ENCODE results near the gene LAYN.
A peak's percentile ranks its signal among the peaks of the same experiment; 100 is the strongest.

The LAYN gene

GRCh38 chr11:111531687-111532364 lies 8.7 kb upstream of the LAYN start:
- DNase-seq = peak; percentile 84

DNA sequence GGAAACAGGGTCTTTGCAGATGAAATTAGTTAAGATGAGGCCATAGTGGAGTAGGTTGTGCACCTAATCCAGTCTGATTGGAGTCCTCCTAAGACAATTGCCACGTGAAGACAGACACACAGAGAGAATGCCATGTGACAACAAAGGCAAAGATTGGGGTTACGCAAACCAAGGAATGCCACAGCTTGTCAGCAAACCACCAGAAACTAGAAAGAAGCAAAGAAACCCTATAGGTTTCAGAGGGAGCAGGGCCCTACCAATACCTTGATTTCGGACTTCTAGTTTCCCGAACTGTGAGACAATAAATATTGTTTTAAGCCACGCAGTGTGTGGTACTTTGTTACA lies 8.2 kb upstream of the LAYN start:
- no peak for DNase-seq

- no peak for DNase-seq
Observed at GRCh38 chr11:111535281-111535680, 5.2 kb upstream of the LAYN start.

- DNase-seq = no peak
Observed at GRCh38 chr11:111537336-111537860, 3.1 kb upstream of the LAYN start.

GRCh38 chr11:111538407-111539114 lies 2.0 kb upstream of the LAYN start:
- DNase-seq = no peak

DNA sequence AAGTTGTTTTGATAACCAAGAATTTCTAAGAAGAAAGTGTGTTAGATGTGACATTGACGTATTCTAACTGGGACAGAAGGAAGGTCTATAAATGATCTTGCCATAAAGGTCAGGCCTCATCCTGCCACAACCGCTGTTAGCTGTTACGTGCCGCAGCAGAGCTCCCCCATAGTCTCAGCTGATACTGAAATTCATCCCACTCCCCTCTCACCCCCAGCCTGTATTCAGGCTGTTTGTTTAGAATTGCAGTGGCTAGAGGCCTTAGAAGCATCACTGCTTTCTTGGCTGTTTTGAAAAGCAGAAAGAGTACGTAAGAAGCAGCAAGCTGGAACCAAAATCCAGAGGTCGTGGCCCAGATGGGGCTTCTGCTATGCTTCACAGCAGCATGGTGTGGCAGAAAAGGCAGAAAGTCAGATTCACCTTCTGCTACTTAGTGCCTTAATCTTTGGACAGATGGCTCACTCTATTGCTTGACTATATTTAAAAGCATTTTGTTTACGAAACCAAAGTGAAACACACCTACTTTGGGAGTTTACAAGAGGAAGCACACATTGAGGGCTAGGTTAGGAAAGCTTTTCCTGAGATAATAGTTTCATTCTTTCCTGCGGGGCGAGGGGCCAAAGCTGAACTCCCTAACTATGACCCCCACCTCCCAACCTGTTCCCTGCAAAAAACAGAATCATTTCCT lies 950 bp upstream of the LAYN start:
- DNase-seq = peak; percentile 22

GRCh38 chr11:111540937-111541253 lies 375 bp downstream of the LAYN start:
- DNase-seq = no peak

- DNase-seq = no peak
Observed at GRCh38 chr11:111541254-111542061, 938 bp downstream of the LAYN start.

GRCh38 chr11:111542606-111543275 lies 2.2 kb downstream of the LAYN start:
- DNase-seq = no peak

DNA sequence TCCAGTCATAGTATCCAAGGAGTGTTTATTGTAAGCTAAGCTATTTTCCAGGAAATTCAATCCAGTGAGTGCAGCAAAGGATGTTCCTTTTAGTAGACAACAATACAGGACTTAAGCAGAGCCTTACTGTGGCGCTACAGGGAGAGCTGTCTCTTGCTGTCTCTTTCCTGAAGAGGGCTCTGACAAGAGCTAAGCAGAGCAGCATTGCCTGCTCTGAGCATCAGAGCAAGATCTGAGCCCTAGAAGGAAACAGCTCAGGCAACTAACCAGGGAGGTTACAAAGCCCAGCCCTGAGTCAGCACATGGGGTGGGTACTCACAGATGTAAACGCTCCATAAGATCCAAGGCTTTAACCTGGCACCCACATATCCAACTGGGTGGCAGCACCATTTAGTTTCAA lies 8.0 kb downstream of the LAYN start:
- DNase-seq = no peak

GRCh38 chr11:111549196-111549868 lies 8.8 kb downstream of the LAYN start:
- DNase-seq = no peak

GRCh38 chr11:111549869-111550203 lies 9.3 kb downstream of the LAYN start:
- DNase-seq = no peak

DNA sequence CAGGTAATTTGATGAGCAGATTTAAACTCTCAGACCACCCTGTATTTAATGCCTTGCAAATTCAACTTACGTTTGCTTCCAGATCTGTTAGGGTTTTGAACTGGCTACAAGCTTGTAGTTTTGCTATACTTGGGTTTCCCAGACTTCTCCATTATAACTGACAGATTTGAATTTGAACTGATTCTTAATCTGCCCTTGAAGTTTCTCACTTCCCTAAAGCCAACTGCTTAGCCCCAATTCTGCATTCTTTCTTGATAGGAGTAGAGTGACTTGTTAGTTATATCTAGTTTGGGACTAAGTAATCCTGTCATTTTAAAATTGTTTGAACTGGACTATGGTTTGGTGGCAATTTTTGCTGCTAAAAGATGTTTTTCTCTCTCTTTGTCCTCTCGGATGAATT lies 9.7 kb downstream of the LAYN start:
- DNase-seq = no peak

DNA sequence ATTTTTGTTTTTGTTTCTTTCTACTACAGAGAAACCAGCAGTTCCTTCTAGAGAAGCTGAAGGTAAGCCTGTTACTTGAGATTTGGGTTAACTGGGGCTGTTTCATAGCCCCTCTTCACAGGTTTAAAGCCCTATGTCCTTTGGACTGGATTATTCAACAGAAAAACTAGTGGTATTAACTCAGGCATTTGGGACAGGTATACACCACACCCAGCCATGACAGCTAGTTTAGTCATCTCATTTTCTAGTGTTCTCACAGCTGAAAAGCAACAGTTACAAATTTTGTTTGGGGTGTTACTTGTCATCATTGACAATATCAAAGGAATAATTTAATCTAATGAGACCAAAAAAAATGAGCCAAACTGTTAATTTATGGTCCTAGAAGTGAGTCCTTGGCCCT lies 14.0 kb downstream of the LAYN start:
- no peak for DNase-seq

- DNase-seq = no peak
Observed at GRCh38 chr11:111555255-111555654, 14.7 kb downstream of the LAYN start.

DNA sequence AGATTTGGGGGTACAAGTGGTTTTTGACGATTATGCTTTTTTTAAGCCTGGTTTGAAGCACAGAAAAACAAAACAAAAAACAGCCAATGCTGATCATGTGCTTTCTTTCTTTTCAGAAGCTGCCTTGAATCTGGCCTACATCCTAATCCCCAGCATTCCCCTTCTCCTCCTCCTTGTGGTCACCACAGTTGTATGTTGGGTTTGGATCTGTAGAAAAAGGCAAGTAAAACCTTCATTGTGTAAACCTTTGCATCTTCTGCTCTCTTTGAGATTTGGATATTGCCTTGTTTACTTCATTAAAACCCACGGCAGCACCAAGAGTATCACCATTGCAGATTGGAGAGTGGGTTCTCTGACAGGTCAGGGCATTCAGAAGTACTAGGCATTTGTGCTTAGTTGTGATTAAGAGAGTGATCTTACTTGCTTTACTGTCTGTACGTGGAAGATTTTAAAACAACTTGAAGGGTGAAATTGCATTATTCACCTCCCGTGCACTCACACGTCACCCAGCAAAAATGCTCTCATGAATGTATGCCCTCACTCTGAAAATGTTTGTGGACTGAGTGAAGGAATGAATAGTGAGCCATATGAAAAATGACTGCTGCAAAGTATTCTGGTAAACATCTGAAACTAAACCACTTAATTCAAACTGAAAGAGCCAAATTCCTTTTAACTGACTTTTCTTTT lies 17.0 kb downstream of the LAYN start:
- no peak for DNase-seq

- DNase-seq = no peak
Observed at GRCh38 chr11:111559800-111560464, 19.4 kb downstream of the LAYN start.

- no peak for DNase-seq
Observed at GRCh38 chr11:111560800-111561199, 20.3 kb downstream of the LAYN start.

- no peak for DNase-seq
Observed at GRCh38 chr11:111561306-111561705, 20.8 kb downstream of the LAYN start.

GRCh38 chr11:111561791-111562325 lies 21.3 kb downstream of the LAYN start:
- DNase-seq = no peak
